ENCODE results near the gene GOLGA6C.
"Not testable (repeated sequence)": the region's sequence is repeated elsewhere in the genome, so short reads cannot be mapped to it uniquely, and the experiment has no call there.

Gene GOLGA6C

GRCh38 chr15:75223688-75224087 is 34.4 kb upstream of the GOLGA6C start:
- no peak for TF ChIP-seq CTCF (conservative IDR thresholded peaks at IDR 0.05; ENCODE audit: control insufficient read depth, insufficient read depth, low read depth, low read length)
- H3K4me3 ChIP-seq (ENCODE audit: control insufficient read depth, low read depth, low read length): no peak overlapping the region

GRCh38 chr15:75224281-75224680 is 33.9 kb upstream of the GOLGA6C start:
- TF ChIP-seq CTCF (conservative IDR thresholded peaks at IDR 0.05; ENCODE audit: control insufficient read depth, insufficient read depth, low read depth, low read length): no peak
- no peak overlapping the region for H3K4me3 ChIP-seq (ENCODE audit: control insufficient read depth, low read depth, low read length)
- DNase-seq (ENCODE audit: low read depth): no peak

More at GRCh38 chr15:75223688-75224087, 34.4 kb upstream of the GOLGA6C start:
- DNase-seq (ENCODE audit: low read depth): no peak

- not testable (repeated sequence) for H3K4me3 ChIP-seq (ENCODE audit: control insufficient read depth, low read depth, low read length); DNase-seq (ENCODE audit: low read depth)
These were observed 32.9 kb upstream of the GOLGA6C start for GRCh38 chr15:75225102-75225836.

- no peak for DNase-seq (ENCODE audit: low read depth)
- H3K4me3 ChIP-seq (ENCODE audit: control insufficient read depth, low read depth, low read length): no peak overlapping the region
- TF ChIP-seq CTCF (conservative IDR thresholded peaks at IDR 0.05; ENCODE audit: control insufficient read depth, insufficient read depth, low read depth, low read length): no peak
These were observed 32.0 kb upstream of the GOLGA6C start for GRCh38 chr15:75225951-75226732.

- DNase-seq (ENCODE audit: low read depth); H3K4me3 ChIP-seq (ENCODE audit: control insufficient read depth, low read depth, low read length): not testable (repeated sequence)
These were observed 31.0 kb upstream of the GOLGA6C start for GRCh38 chr15:75227112-75227511.

- DNase-seq (ENCODE audit: low read depth): no peak
- H3K4me3 ChIP-seq (ENCODE audit: control insufficient read depth, low read depth, low read length): no peak overlapping the region
- TF ChIP-seq CTCF (conservative IDR thresholded peaks at IDR 0.05; ENCODE audit: control insufficient read depth, insufficient read depth, low read depth, low read length): no peak
These were observed 30.4 kb upstream of the GOLGA6C start for GRCh38 chr15:75227663-75228280.

GRCh38 chr15:75228787-75229186 is 29.3 kb upstream of the GOLGA6C start:
- TF ChIP-seq CTCF (conservative IDR thresholded peaks at IDR 0.05; ENCODE audit: control insufficient read depth, insufficient read depth, low read depth, low read length): no peak
- H3K4me3 ChIP-seq (ENCODE audit: control insufficient read depth, low read depth, low read length): no peak overlapping the region
- no peak for DNase-seq (ENCODE audit: low read depth)
